ENCODE data around the gene NDST3. TPM values are rescaled to one million over a fixed set of nuclear protein-coding genes. Genes with fewer than 3 reads are reported as not detected.

Gene NDST3
- total RNA-seq = 0.29 and 0.65 TPM in 2 replicates

DNA sequence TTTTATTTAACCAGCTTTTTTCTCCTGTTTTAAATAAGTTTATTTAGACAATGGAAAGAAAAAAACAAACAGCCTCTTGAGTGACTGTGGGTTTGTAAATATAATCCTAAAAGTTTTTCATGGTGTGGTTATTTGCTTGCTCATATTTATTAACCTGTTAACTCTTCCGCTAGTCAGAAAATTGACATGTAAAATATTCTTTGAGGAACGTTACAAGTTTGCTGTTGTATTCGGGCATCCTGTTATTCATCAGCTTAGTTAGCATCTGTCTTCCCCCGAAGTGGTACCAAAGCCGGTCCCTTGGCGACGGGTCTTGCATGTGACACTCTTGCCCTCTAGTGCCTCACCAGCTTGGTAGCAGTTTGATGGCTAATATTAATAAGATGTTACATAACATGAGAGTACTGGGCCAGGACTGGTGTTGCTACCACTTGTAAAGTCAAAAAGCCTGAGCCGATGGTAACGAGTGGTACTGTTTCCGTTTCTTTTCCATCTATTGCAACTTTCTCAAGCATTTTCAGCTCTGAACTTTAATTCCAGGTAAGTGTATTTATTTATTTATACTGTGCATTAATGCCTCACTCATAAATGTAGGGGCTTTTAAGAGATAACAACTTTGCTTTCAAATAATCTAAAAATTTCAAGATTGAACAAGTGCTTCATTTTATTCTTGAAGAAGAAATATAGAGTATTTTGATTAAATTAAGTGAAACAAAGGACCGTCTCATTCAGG is at the start of gene NDST3:
Gene NDST3 (plus strand): TSS at position 434 of the 733 bp plus-strand sequence. CDS start 19,425 bp downstream, outside the sequence.

Small RNA genes within 50 kb of the gene (small RNA-seq; reads per million reads assigned to genes)
- not detected for gene SNORA24
